AML-193 (cell line): ENCODE results near the gene PARD3B.

Experiments
- DNase-seq, 2 experiments: peaks; one replicate each; lab custom pipeline; 2025; lab: John Stamatoyannopoulos, UW

The PARD3B gene

GRCh38 chr2:205605638-205606304 lies 1060.5 kb downstream of the PARD3B start:
- no peak for DNase-seq

GRCh38 chr2:205607146-205607545 lies 1061.9 kb downstream of the PARD3B start:
- DNase-seq, result no peak

GRCh38 chr2:205609113-205609512 lies 1063.8 kb downstream of the PARD3B start:
- DNase-seq, result no peak

- no peak for DNase-seq
Observed at GRCh38 chr2:205610437-205610836, 1065.2 kb downstream of the PARD3B start.

GRCh38 chr2:205612636-205613035 lies 1067.4 kb downstream of the PARD3B start:
- no peak for DNase-seq

- DNase-seq, result no peak
Observed at GRCh38 chr2:205613970-205614559, 1068.8 kb downstream of the PARD3B start.

- no peak for DNase-seq
Observed at GRCh38 chr2:205614965-205615364, 1069.7 kb downstream of the PARD3B start.

GRCh38 chr2:205617905-205618304 lies 1072.6 kb downstream of the PARD3B start:
- DNase-seq, result no peak

- DNase-seq, result no peak
Observed at GRCh38 chr2:205619600-205619999, 1074.3 kb downstream of the PARD3B start.

GRCh38 chr2:205627085-205627484 lies 1081.8 kb downstream of the PARD3B start:
- no peak for DNase-seq

GRCh38 chr2:205628422-205628821 lies 1083.1 kb downstream of the PARD3B start:
- DNase-seq, result no peak

- no peak for DNase-seq
Observed at GRCh38 chr2:205629091-205629776, 1084.0 kb downstream of the PARD3B start.

- no peak for DNase-seq
Observed at GRCh38 chr2:205633994-205634393, 1088.7 kb downstream of the PARD3B start.

GRCh38 chr2:205636549-205637319 lies 1091.5 kb downstream of the PARD3B start:
- DNase-seq, result no peak

- DNase-seq, result no peak
Observed at GRCh38 chr2:205637320-205637602, 1092.0 kb downstream of the PARD3B start.

GRCh38 chr2:205637779-205638503 lies 1092.7 kb downstream of the PARD3B start:
- DNase-seq, result no peak

GRCh38 chr2:205640716-205641115 lies 1095.4 kb downstream of the PARD3B start:
- no peak for DNase-seq

GRCh38 chr2:205642599-205643356 lies 1097.5 kb downstream of the PARD3B start:
- no peak for DNase-seq

GRCh38 chr2:205643391-205643885 lies 1098.2 kb downstream of the PARD3B start:
- DNase-seq, result no peak

- no peak for DNase-seq
Observed at GRCh38 chr2:205644018-205644417, 1098.7 kb downstream of the PARD3B start.

GRCh38 chr2:205646680-205647079 lies 1101.4 kb downstream of the PARD3B start:
- no peak for DNase-seq
